Activated T-cell treated with anti-CD3 and anti-CD28 coated beads, Interleukin-2, amount 50 U/mL, for 1 hour (primary cell): ENCODE measurements around the gene TTLL1.

Experiments used
- DNase-seq: peaks from one replicate; pipeline ENCODE4 v3.0.0-alpha.2; 2020

Gene TTLL1

GRCh38 chr22:43088984-43089717, at the start of gene TTLL1:
TTLL1 (minus strand) TSS chr22:43089391; CDS start chr22:43075586, 13,805 bp downstream.
- peak; percentile 86 for DNase-seq

GRCh38 chr22:43136801-43137200, 47.6 kb upstream of the TTLL1 start:
- no peak for DNase-seq

- peak; percentile 48 for DNase-seq
Observed at GRCh38 chr22:43136255-43136654, 47.1 kb upstream of the TTLL1 start.

- no peak for DNase-seq
Observed at GRCh38 chr22:43135565-43135964, 46.4 kb upstream of the TTLL1 start.

GRCh38 chr22:43134553-43134952, 45.4 kb upstream of the TTLL1 start:
- no peak for DNase-seq

GRCh38 chr22:43133401-43133800, 44.2 kb upstream of the TTLL1 start:
- DNase-seq: no peak

GRCh38 chr22:43131773-43132501, 42.7 kb upstream of the TTLL1 start:
- no peak for DNase-seq

GRCh38 chr22:43129426-43130425, 40.5 kb upstream of the TTLL1 start:
- no peak for DNase-seq

GRCh38 chr22:43128928-43129424, 39.8 kb upstream of the TTLL1 start:
- DNase-seq: no peak

GRCh38 chr22:43128116-43128515, 38.9 kb upstream of the TTLL1 start:
- no peak for DNase-seq

- no peak for DNase-seq
Observed at GRCh38 chr22:43127166-43127908, 38.1 kb upstream of the TTLL1 start.

- DNase-seq: no peak
Observed at GRCh38 chr22:43126501-43127165, 37.4 kb upstream of the TTLL1 start.

GRCh38 chr22:43118953-43119458, 29.8 kb upstream of the TTLL1 start:
- no peak for DNase-seq

- no peak for DNase-seq
Observed at GRCh38 chr22:43118024-43118849, 29.0 kb upstream of the TTLL1 start.

GRCh38 chr22:43116932-43117331, 27.7 kb upstream of the TTLL1 start:
- no peak for DNase-seq

- no peak for DNase-seq
Observed at GRCh38 chr22:43114958-43115357, 25.8 kb upstream of the TTLL1 start.

- DNase-seq: no peak
Observed at GRCh38 chr22:43113526-43114251, 24.5 kb upstream of the TTLL1 start.

- peak; percentile 65 for DNase-seq
Observed at GRCh38 chr22:43110927-43111623, 21.9 kb upstream of the TTLL1 start.

- DNase-seq: peak; percentile 67
Observed at GRCh38 chr22:43110444-43110926, 21.3 kb upstream of the TTLL1 start, which contains the start of gene BIK. BIK (plus strand) TSS chr22:43110750; CDS start chr22:43124023, 13,273 bp downstream.
